ENCODE measurements around the gene NACC2.

Gene NACC2

GRCh38 chr9:135994501-135995192, 100.4 kb downstream of the NACC2 start:
- DNase-seq (ENCODE audit: low read depth in 3 of 3) = no peak

- no peak for DNase-seq (ENCODE audit: low read depth in 3 of 3)
Observed at GRCh38 chr9:135993765-135994500, 101.2 kb downstream of the NACC2 start.

GRCh38 chr9:135993409-135993742, 101.7 kb downstream of the NACC2 start:
- DNase-seq (ENCODE audit: low read depth in 3 of 3) = no peak

- peak in 1 of 3 donors; percentile 24 for DNase-seq (ENCODE audit: low read depth in 3 of 3)
Observed at GRCh38 chr9:135992486-135993408, 102.3 kb downstream of the NACC2 start.

- DNase-seq (ENCODE audit: low read depth in 3 of 3) = no peak
Observed at GRCh38 chr9:135991771-135992170, 103.3 kb downstream of the NACC2 start.

- peak in 2 of 3 donors; percentile 29 to 65 for DNase-seq (ENCODE audit: low read depth in 3 of 3)
Observed at GRCh38 chr9:135990468-135991429, 104.3 kb downstream of the NACC2 start.

GRCh38 chr9:135989722-135990467, 105.2 kb downstream of the NACC2 start:
- no peak for DNase-seq (ENCODE audit: low read depth in 3 of 3)

- no peak for DNase-seq (ENCODE audit: low read depth in 3 of 3)
Observed at GRCh38 chr9:135989157-135989556, 105.9 kb downstream of the NACC2 start.

GRCh38 chr9:135988493-135988892, 106.6 kb downstream of the NACC2 start:
- DNase-seq (ENCODE audit: low read depth in 3 of 3) = no peak

- no peak for DNase-seq (ENCODE audit: low read depth in 3 of 3)
Observed at GRCh38 chr9:135987838-135988404, 107.2 kb downstream of the NACC2 start.

- DNase-seq (ENCODE audit: low read depth in 3 of 3) = no peak
Observed at GRCh38 chr9:135986605-135987004, 108.5 kb downstream of the NACC2 start.

- no peak for DNase-seq (ENCODE audit: low read depth in 3 of 3)
Observed at GRCh38 chr9:135985889-135986288, 109.2 kb downstream of the NACC2 start.

- no peak for DNase-seq (ENCODE audit: low read depth in 3 of 3)
Observed at GRCh38 chr9:135985459-135985774, 109.7 kb downstream of the NACC2 start.

- no peak for DNase-seq (ENCODE audit: low read depth in 3 of 3)
Observed at GRCh38 chr9:135984072-135984710, 110.9 kb downstream of the NACC2 start.

- DNase-seq (ENCODE audit: low read depth in 3 of 3) = no peak
Observed at GRCh38 chr9:135983208-135984071, 111.6 kb downstream of the NACC2 start.

GRCh38 chr9:135982499-135983207, 112.4 kb downstream of the NACC2 start:
- DNase-seq (ENCODE audit: low read depth in 3 of 3) = no peak

- no peak for DNase-seq (ENCODE audit: low read depth in 3 of 3)
Observed at GRCh38 chr9:135980926-135981630, 114.0 kb downstream of the NACC2 start.
